Liver (tissue), 3 donors: ENCODE data around the gene GNAI3.

Experiments
- ATF3 ChIP-seq: IDR thresholded peaks from 2 replicates; pipeline ENCODE4 v1.6.1; 2016; ENCODE audit warnings: antibody characterized with exemption
- FOXA2 ChIP-seq: IDR thresholded peaks from 2 replicates; pipeline ENCODE4 v1.6.1; 2016; ENCODE audit warnings: antibody characterized with exemption
- GABPA ChIP-seq, 2 donors: IDR thresholded peaks in 1 of 2; conservative IDR thresholded peaks in 1 of 2; 2 replicates each; pipeline ENCODE4 v1.6.1; 2016; ENCODE audit warnings: antibody characterized with exemption in 2 of 2, mild to moderate bottlenecking in 1 of 2, moderate library complexity in 1 of 2
- RAD21 ChIP-seq, 2 donors: IDR thresholded peaks; 2 replicates each; pipeline ENCODE4 v1.6.1; 2016; ENCODE audit warnings: antibody characterized with exemption in 2 of 2, mild to moderate bottlenecking in 2 of 2
- TAF1 ChIP-seq: conservative IDR thresholded peaks from 2 replicates; pipeline ENCODE4 v1.6.1; 2016; ENCODE audit warnings: antibody characterized with exemption, mild to moderate bottlenecking
- YY1 ChIP-seq: IDR thresholded peaks from 2 replicates; pipeline ENCODE4 v1.6.1; 2016; ENCODE audit warnings: antibody characterized with exemption, mild to moderate bottlenecking
- TF ChIP-seq, protein P1 (sequence below): fragments of 150-350 bp; IDR thresholded peaks from 2 replicates; pipeline ENCODE4 v1.5.1; 2017; ENCODE audit warnings: improper control_type of control experiment, low read depth, low read length; ENCODE audit not compliant: missing input control
- TF ChIP-seq, protein P2 (sequence below): IDR thresholded peaks from 2 replicates; pipeline ENCODE4 v1.6.1; 2016; ENCODE audit warnings: antibody characterized with exemption
- TF ChIP-seq, protein P3 (sequence below): IDR thresholded peaks from 2 replicates; pipeline ENCODE4 v1.6.1; 2016; ENCODE audit warnings: antibody characterized with exemption
- TF ChIP-seq, protein P4 (sequence below): IDR thresholded peaks from 2 replicates; pipeline ENCODE4 v1.6.1; 2016; ENCODE audit warnings: antibody characterized with exemption, mild to moderate bottlenecking
- donor health status: healthy.
- donor health status: healthy.

DNA sequence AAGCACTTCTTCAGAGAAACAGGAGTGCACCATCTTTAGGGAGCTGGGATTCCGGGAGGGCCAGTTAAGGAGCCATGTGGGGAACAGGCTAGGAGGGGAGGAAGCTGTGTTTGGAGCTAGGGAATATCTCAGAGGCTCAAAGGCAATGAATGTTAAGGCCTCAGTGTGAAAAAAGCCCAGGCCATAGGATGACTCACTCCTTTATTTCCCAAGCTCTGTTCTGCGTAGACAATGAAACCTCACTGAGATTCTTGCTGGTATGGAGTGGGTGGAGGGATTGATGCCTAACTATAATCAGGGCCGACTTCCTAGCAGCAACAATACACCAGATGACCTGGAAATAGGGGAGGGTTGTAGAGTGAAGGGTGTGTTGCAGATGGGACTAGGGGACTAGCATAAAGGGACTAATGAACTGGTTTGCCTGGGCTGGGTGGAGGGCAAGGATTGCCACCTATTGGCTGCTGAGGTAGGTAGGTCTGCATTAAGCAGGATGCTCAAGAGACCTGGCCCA is 68.9 kb downstream of the GNAI3 start:
- TF ChIP-seq, protein P1, sequence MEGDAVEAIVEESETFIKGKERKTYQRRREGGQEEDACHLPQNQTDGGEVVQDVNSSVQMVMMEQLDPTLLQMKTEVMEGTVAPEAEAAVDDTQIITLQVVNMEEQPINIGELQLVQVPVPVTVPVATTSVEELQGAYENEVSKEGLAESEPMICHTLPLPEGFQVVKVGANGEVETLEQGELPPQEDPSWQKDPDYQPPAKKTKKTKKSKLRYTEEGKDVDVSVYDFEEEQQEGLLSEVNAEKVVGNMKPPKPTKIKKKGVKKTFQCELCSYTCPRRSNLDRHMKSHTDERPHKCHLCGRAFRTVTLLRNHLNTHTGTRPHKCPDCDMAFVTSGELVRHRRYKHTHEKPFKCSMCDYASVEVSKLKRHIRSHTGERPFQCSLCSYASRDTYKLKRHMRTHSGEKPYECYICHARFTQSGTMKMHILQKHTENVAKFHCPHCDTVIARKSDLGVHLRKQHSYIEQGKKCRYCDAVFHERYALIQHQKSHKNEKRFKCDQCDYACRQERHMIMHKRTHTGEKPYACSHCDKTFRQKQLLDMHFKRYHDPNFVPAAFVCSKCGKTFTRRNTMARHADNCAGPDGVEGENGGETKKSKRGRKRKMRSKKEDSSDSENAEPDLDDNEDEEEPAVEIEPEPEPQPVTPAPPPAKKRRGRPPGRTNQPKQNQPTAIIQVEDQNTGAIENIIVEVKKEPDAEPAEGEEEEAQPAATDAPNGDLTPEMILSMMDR: no peak
- no peak for TF ChIP-seq TAF1
- no peak for TF ChIP-seq GABPA (IDR thresholded peaks at IDR 0.05 in 1 of 2, conservative IDR thresholded peaks at IDR 0.05 in 1 of 2)
- TF ChIP-seq, protein P2, sequence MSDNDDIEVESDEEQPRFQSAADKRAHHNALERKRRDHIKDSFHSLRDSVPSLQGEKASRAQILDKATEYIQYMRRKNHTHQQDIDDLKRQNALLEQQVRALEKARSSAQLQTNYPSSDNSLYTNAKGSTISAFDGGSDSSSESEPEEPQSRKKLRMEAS: no peak
- TF ChIP-seq YY1: no peak
- no peak for TF ChIP-seq FOXA2
- TF ChIP-seq, protein P3, sequence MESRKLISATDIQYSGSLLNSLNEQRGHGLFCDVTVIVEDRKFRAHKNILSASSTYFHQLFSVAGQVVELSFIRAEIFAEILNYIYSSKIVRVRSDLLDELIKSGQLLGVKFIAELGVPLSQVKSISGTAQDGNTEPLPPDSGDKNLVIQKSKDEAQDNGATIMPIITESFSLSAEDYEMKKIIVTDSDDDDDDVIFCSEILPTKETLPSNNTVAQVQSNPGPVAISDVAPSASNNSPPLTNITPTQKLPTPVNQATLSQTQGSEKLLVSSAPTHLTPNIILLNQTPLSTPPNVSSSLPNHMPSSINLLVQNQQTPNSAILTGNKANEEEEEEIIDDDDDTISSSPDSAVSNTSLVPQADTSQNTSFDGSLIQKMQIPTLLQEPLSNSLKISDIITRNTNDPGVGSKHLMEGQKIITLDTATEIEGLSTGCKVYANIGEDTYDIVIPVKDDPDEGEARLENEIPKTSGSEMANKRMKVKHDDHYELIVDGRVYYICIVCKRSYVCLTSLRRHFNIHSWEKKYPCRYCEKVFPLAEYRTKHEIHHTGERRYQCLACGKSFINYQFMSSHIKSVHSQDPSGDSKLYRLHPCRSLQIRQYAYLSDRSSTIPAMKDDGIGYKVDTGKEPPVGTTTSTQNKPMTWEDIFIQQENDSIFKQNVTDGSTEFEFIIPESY: no peak
- TF ChIP-seq RAD21 (IDR thresholded peaks at IDR 0.05): no peak
- TF ChIP-seq, protein P4, sequence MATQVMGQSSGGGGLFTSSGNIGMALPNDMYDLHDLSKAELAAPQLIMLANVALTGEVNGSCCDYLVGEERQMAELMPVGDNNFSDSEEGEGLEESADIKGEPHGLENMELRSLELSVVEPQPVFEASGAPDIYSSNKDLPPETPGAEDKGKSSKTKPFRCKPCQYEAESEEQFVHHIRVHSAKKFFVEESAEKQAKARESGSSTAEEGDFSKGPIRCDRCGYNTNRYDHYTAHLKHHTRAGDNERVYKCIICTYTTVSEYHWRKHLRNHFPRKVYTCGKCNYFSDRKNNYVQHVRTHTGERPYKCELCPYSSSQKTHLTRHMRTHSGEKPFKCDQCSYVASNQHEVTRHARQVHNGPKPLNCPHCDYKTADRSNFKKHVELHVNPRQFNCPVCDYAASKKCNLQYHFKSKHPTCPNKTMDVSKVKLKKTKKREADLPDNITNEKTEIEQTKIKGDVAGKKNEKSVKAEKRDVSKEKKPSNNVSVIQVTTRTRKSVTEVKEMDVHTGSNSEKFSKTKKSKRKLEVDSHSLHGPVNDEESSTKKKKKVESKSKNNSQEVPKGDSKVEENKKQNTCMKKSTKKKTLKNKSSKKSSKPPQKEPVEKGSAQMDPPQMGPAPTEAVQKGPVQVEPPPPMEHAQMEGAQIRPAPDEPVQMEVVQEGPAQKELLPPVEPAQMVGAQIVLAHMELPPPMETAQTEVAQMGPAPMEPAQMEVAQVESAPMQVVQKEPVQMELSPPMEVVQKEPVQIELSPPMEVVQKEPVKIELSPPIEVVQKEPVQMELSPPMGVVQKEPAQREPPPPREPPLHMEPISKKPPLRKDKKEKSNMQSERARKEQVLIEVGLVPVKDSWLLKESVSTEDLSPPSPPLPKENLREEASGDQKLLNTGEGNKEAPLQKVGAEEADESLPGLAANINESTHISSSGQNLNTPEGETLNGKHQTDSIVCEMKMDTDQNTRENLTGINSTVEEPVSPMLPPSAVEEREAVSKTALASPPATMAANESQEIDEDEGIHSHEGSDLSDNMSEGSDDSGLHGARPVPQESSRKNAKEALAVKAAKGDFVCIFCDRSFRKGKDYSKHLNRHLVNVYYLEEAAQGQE: no peak
- TF ChIP-seq ATF3: no peak
